Measurements from ENCODE around the gene SCGB1C1. TPM values are rescaled to one million over a fixed set of nuclear protein-coding genes. Genes with fewer than 3 reads are reported as not detected.

The SCGB1C1 gene
- total RNA-seq, 2 experiments from 2014 or later: not detected

DNA sequence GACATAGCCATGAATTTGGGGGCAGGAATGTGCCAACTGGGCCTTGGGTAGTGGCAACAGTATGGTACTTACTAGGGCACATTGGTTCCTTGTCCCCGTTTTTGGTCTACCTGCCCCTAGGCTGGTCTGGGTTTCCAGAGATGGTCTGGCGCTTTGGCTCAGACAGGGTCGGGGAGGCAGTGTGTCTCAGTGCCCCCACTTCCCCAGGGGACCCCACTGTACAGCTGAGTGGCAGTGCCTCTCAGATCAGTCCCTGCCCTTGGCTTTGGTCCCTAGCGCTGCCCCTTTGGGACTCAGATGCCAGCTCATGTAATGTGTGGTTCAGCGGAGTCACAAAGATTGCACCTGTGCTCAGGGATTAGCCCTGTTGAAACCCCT lies 17.9 kb downstream of the SCGB1C1 start:
- intact Hi-C loops (cut with micrococcal nuclease): no loop called here
- ChIA-PET CTCF (no interaction called here), POLR2A (no interaction called here)
- Mint-ChIP-seq H3K9me3 (no peaks in the 10 kb centered on the region), H3K4me1 (ENCODE audit: low read depth) (peaks cover 25% of the 10 kb centered on the region), H3K36me3 (ENCODE audit: low read depth) (peaks cover 62% of the 10 kb centered on the region), H3K27ac (peak overlapping the region; percentile 87), H3K27me3 (no peaks in the 10 kb centered on the region), H3K4me3 (peak overlapping the region; percentile 96)
- DNase-seq (no peak), ATAC-seq (no peak)
- TF ChIP-seq, protein P1, sequence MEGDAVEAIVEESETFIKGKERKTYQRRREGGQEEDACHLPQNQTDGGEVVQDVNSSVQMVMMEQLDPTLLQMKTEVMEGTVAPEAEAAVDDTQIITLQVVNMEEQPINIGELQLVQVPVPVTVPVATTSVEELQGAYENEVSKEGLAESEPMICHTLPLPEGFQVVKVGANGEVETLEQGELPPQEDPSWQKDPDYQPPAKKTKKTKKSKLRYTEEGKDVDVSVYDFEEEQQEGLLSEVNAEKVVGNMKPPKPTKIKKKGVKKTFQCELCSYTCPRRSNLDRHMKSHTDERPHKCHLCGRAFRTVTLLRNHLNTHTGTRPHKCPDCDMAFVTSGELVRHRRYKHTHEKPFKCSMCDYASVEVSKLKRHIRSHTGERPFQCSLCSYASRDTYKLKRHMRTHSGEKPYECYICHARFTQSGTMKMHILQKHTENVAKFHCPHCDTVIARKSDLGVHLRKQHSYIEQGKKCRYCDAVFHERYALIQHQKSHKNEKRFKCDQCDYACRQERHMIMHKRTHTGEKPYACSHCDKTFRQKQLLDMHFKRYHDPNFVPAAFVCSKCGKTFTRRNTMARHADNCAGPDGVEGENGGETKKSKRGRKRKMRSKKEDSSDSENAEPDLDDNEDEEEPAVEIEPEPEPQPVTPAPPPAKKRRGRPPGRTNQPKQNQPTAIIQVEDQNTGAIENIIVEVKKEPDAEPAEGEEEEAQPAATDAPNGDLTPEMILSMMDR (IDR thresholded peaks at IDR 0.05): no peak

- CTCF ChIA-PET: no interaction called here
- Mint-ChIP-seq H3K4me1 (ENCODE audit: low read depth) (peaks cover 21% of the 10 kb centered on the region), H3K9me3 (no peaks in the 10 kb centered on the region), H3K27me3 (no peaks in the 10 kb centered on the region), H3K36me3 (ENCODE audit: low read depth) (peaks cover 59% of the 10 kb centered on the region), H3K4me3 (no peak overlapping the region), H3K27ac (peak overlapping the region; percentile 87)
- TF ChIP-seq, protein P1 (IDR thresholded peaks at IDR 0.05): no peak
- intact Hi-C loops (cut with micrococcal nuclease): no loop called here
- ATAC-seq: no peak
- POLR2A ChIA-PET: interaction anchor here (0.7 to 2.4 kb wide), 2 partner anchors 17 to 24 kb away, joined by 3 to 13 read pairs; partner anchors contain the start of genes PSMD13 and SIRT3
- no peak for DNase-seq
Measured at GRCh38 chr11:211295-211694, 18.4 kb downstream of the SCGB1C1 start.

GRCh38 chr11:211741-212140 lies 18.9 kb downstream of the SCGB1C1 start:
- Mint-ChIP-seq H3K27me3 (no peaks in the 10 kb centered on the region), H3K36me3 (ENCODE audit: low read depth) (peaks cover 57% of the 10 kb centered on the region), H3K27ac (peak overlapping the region; percentile 87), H3K4me3 (no peak overlapping the region), H3K4me1 (ENCODE audit: low read depth) (peaks cover 21% of the 10 kb centered on the region), H3K9me3 (no peaks in the 10 kb centered on the region)
- TF ChIP-seq, protein P1 (IDR thresholded peaks at IDR 0.05): no peak
- ATAC-seq (no peak), DNase-seq (no peak)
- ChIA-PET POLR2A (interaction anchor here (0.7 to 2.4 kb wide), 3 partner anchors 15 to 24 kb away, joined by 3 to 13 read pairs (median 4); partner anchors contain the start of genes PSMD13 and SIRT3), CTCF (interaction anchor here (0.8 kb wide), 2 partner anchors 39 to 152 kb away, joined by 4 to 5 read pairs; no protein-coding TSS in a partner anchor)
- intact Hi-C loops (cut with micrococcal nuclease): no loop called here

DNA sequence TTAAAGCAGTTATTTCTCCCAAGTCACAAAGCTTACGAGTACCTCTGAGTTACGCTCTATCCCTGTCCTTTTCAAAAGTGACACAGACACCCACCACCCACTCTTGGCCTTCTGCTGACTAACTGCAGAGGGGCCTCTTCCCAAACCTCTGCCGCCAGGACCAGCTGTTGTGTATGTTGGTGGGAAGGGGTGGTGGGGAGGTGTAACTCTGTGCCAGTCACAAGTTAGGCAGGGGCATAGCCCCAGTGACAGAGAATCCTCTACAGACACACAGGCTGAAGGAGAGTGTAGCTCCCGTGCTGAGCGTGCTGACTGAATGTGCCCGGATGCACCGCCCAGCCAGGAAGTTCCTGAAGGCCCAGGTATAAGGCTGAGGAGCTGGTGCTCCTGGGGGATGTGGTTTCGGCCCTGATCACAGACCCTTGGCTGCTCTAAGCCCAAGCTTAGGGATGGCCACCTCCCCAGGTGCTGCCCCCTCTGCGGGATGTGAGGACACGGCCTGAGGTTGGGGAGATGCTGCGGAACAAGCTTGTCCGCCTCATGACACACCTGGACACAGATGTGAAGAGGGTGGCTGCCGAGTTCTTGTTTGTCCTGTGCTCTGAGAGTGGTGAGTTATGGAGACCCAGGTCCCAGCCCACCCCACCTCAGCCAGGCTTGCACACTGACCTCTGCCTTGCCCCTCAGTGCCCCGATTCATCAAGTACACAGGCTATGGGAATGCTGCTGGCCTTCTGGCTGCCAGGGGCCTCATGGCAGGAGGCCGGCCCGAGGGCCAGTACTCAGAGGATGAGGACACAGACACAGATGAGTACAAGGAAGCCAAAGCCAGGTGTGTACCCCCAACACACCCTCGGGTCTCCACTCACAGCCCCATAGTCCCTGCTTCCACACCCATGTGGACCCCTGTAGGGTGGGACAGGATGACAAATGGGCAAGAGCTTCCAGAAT lies 19.5 kb downstream of the SCGB1C1 start:
- Mint-ChIP-seq H3K4me1 (ENCODE audit: low read depth) (peaks cover 24% of the 10 kb centered on the region), H3K27ac (peak overlapping the region; percentile 52), H3K4me3 (no peak overlapping the region), H3K9me3 (no peaks in the 10 kb centered on the region), H3K27me3 (no peaks in the 10 kb centered on the region), H3K36me3 (ENCODE audit: low read depth) (peaks cover 56% of the 10 kb centered on the region)
- ChIA-PET POLR2A (interaction anchor here (0.7 to 2.4 kb wide), 6 partner anchors 10 to 23 kb away, joined by 3 to 13 read pairs (median 6); partner anchors contain the start of genes PSMD13 and SIRT3), CTCF (interaction anchor here (0.6 to 0.8 kb wide), 3 partner anchors 38 to 151 kb away, joined by 3 to 5 read pairs (median 4); no protein-coding TSS in a partner anchor)
- ATAC-seq: no peak
- no peak for DNase-seq
- intact Hi-C loops (cut with micrococcal nuclease): no loop called here
- TF ChIP-seq, protein P1 (IDR thresholded peaks at IDR 0.05): no peak
